ENCODE results near the gene CD40. TPM values are rescaled to one million over a fixed set of nuclear protein-coding genes. Genes with fewer than 3 reads are reported as not detected.

Gene CD40
- total RNA-seq, 1 experiment from 2014 or later = 14.1 TPM

- intact Hi-C loops (cut with micrococcal nuclease; ENCODE audit: unreplicated experiment) (no loop called here), in situ Hi-C loops (cut with HindIII; ENCODE audit: low pct_unique_long_range_greater_than_20kb, low sequenced_read_pairs) (no loop called here)
- DNase-seq (ENCODE audit: low read depth, low spot score) = no peak
- H3K9me3 ChIP-seq (ENCODE audit: control insufficient read depth, insufficient read depth, low read depth, low read length) = no peaks in the 10 kb centered on the region
- no peak for ATAC-seq
- no peaks in the 10 kb centered on the region for H3K4me1 ChIP-seq (ENCODE audit: control insufficient read depth, insufficient read depth, low read length)
- H3K27me3 ChIP-seq (ENCODE audit: control insufficient read depth, insufficient read depth, low read length) = peaks cover 21% of the 10 kb centered on the region
- CTCF ChIA-PET = no interaction called here
- no peaks in the 10 kb centered on the region for H3K36me3 ChIP-seq (ENCODE audit: control insufficient read depth, insufficient read depth, low read length)
- BruUV-seq (replicated peaks) = no TSS peak
- H3K27ac ChIP-seq (ENCODE audit: low read length) = no peak overlapping the region
- no peak for TF ChIP-seq CTCF (IDR thresholded peaks at IDR 0.05)
- no peak for TF ChIP-seq SIN3A (IDR thresholded peaks at IDR 0.05; ENCODE audit: borderline replicate concordance, insufficient read depth, low read depth, low read length)
- no peak for TF ChIP-seq TCF7L2 (IDR thresholded peaks at IDR 0.05; ENCODE audit: low read depth, low read length)
- TF ChIP-seq POLR2AphosphoS5 (IDR thresholded peaks at IDR 0.05; ENCODE audit: low read depth, low read length) = no peak
- TF ChIP-seq REST (IDR thresholded peaks at IDR 0.05; ENCODE audit: insufficient read depth in 1 of 2, low read depth in 2 of 2, low read length in 1 of 2) = no peak
- POLR2A ChIA-PET = no interaction called here
- no peak overlapping the region for H3K4me3 ChIP-seq (ENCODE audit: low read depth in 2 of 2, low read length in 2 of 2)
Observed at GRCh38 chr20:46111028-46111835, 6.9 kb upstream of the CD40 start.

- intact Hi-C loops (cut with micrococcal nuclease; ENCODE audit: unreplicated experiment) (no loop called here), in situ Hi-C loops (cut with HindIII; ENCODE audit: low pct_unique_long_range_greater_than_20kb, low sequenced_read_pairs) (no loop called here)
- Histone ChIP-seq H3K36me3 (ENCODE audit: control insufficient read depth, insufficient read depth, low read length) (no peaks in the 10 kb centered on the region), H3K27ac (ENCODE audit: low read length) (no peak overlapping the region), H3K9me3 (ENCODE audit: control insufficient read depth, insufficient read depth, low read depth, low read length) (no peaks in the 10 kb centered on the region), H3K4me1 (ENCODE audit: control insufficient read depth, insufficient read depth, low read length) (no peaks in the 10 kb centered on the region), H3K4me3 (ENCODE audit: low read depth in 2 of 2, low read length in 2 of 2) (no peak overlapping the region), H3K27me3 (ENCODE audit: control insufficient read depth, insufficient read depth, low read length) (peaks cover 18% of the 10 kb centered on the region)
- no TSS peak for BruUV-seq (replicated peaks)
- CTCF ChIA-PET = no interaction called here
- ATAC-seq (no peak), DNase-seq (ENCODE audit: low read depth, low spot score) (no peak)
- TF ChIP-seq REST (IDR thresholded peaks at IDR 0.05; ENCODE audit: insufficient read depth in 1 of 2, low read depth in 2 of 2, low read length in 1 of 2) (no peak), TCF7L2 (IDR thresholded peaks at IDR 0.05; ENCODE audit: low read depth, low read length) (no peak), CTCF (IDR thresholded peaks at IDR 0.05) (no peak), POLR2AphosphoS5 (IDR thresholded peaks at IDR 0.05; ENCODE audit: low read depth, low read length) (no peak), SIN3A (IDR thresholded peaks at IDR 0.05; ENCODE audit: borderline replicate concordance, insufficient read depth, low read depth, low read length) (no peak)
- POLR2A ChIA-PET = no interaction called here
Observed at GRCh38 chr20:46111836-46112212, 6.3 kb upstream of the CD40 start.
